K562 (cell line): ENCODE results near the gene PPP1CB. TPM values are rescaled to one million over a fixed set of nuclear protein-coding genes. Genes with fewer than 3 reads are reported as not detected.

ENCODE experiments used
- FIP1L1 ChIP-seq: fragments of 200-400 bp; formaldehyde crosslinking; IDR thresholded peaks from 2 replicates; pipeline ENCODE4 v1.6.1; 2018; ENCODE audit warnings: mild to moderate bottlenecking, low read depth, low read length; ENCODE audit not compliant: poor library complexity, severe bottlenecking
- MAZ ChIP-seq, 2 experiments: fragments of 450-650 bp in 1 of 2; sonication (generic) in 1 of 2; formaldehyde crosslinking; IDR thresholded peaks in 1 of 2; conservative IDR thresholded peaks in 1 of 2; 2 replicates each; pipeline versions ENCODE4 v1.4.0 to v1.5.0; 2020; ENCODE audit warnings: mild to moderate bottlenecking in 1 of 2, missing genetic modification reagents in 1 of 2
- NR2C2 ChIP-seq, 2 experiments: fragments of 200-800 bp in 1 of 2; sonication (Bioruptor generic) in 1 of 2; sonication (generic) in 1 of 2; formaldehyde crosslinking in 1 of 2; IDR thresholded peaks; 2 replicates each; pipeline versions ENCODE4 v1.6.1 to v1.8.0; 2016 to 2022; ENCODE audit warnings: mild to moderate bottlenecking in 1 of 2, missing compliant biosample characterization in 1 of 2, missing genetic modification characterization in 1 of 2, missing genetic modification reagents in 1 of 2
- RNF2 ChIP-seq: sonication (generic); IDR thresholded peaks from 2 replicates; pipeline ENCODE4 v1.6.1; 2016
- TAF9B ChIP-seq: fragments of 450-650 bp; IDR thresholded peaks from 2 replicates; pipeline ENCODE4 v1.6.1; 2018; ENCODE audit warnings: mild to moderate bottlenecking; ENCODE audit not compliant: partially characterized antibody
- XRCC3 ChIP-seq: fragments of 450-650 bp; IDR thresholded peaks from 2 replicates; pipeline ENCODE4 v1.6.1; 2017; ENCODE audit warnings: mild to moderate bottlenecking, moderate library complexity
- ZNF143 ChIP-seq: sonication (generic); formaldehyde crosslinking; IDR thresholded peaks from 2 replicates; pipeline ENCODE4 v1.9.0; 2022; ENCODE audit warnings: mild to moderate bottlenecking, missing genetic modification reagents
- ZNF224 ChIP-seq: sonication (generic); formaldehyde crosslinking; IDR thresholded peaks from 2 replicates; pipeline ENCODE4 v1.8.0; 2022; ENCODE audit warnings: mild to moderate bottlenecking, missing genetic modification reagents
- ZNF316 ChIP-seq: fragments of 450-650 bp; IDR thresholded peaks from 2 replicates; pipeline ENCODE4 v1.6.1; 2016
- polyA plus RNA-seq, 8 experiments: library from polyadenylated mRNA; depleted of rRNA in 4 of 8; stranded (reverse) in 5 of 8; unstranded in 3 of 8; fragments of >200 nt; fragmentation: Nextera tagmentation in 2 of 8; fragmentation: Illumina TruSeq in 1 of 8; extraction: Ambion mirVana in 2 of 8; extraction: Trizol in 1 of 8; gene quantifications; 2 replicates each; pipeline versions ENCODE4 v1.2.1 to v1.2.3, GENCODE V29; 2011 to 2014; ENCODE audit warnings: inconsistent platforms in 1 of 8, missing spikeins in 1 of 8
- total RNA-seq, 7 experiments: library from RNA; depleted of rRNA in 6 of 7; stranded (reverse); fragments of >200 nt in 6 of 7; fragmentation: Illumina TruSeq in 2 of 7; extraction: Trizol in 2 of 7; gene quantifications; 2 replicates each; pipeline versions ENCODE4 v1.2.1 to v1.2.3, GENCODE V29; 2011 to 2021; ENCODE audit warnings: low replicate concordance in 1 of 7
- TF ChIP-seq, protein P1 (sequence below): fragments of 450-650 bp; IDR thresholded peaks from 2 replicates; pipeline ENCODE4 v1.6.1; 2016; ENCODE audit warnings: mild to moderate bottlenecking, moderate library complexity
- TF ChIP-seq, protein P2 (sequence below): fragments of 250-450 bp; sonication (Bioruptor Pico); IDR thresholded peaks from 2 replicates; pipeline ENCODE4 v1.8.0; 2022; ENCODE audit warnings: inconsistent platforms
- TF ChIP-seq, protein P3 (sequence below): fragments of 450-650 bp; IDR thresholded peaks from 2 replicates; pipeline ENCODE4 v1.6.1; 2016; ENCODE audit warnings: borderline replicate concordance

Gene PPP1CB
- total and polyA plus RNA-seq, 9 of the 15 experiments (the other 6 are each of a cell fraction or from before 2014, with no cell fraction given), result 25.6 to 118 (median 58.9) TPM

DNA sequence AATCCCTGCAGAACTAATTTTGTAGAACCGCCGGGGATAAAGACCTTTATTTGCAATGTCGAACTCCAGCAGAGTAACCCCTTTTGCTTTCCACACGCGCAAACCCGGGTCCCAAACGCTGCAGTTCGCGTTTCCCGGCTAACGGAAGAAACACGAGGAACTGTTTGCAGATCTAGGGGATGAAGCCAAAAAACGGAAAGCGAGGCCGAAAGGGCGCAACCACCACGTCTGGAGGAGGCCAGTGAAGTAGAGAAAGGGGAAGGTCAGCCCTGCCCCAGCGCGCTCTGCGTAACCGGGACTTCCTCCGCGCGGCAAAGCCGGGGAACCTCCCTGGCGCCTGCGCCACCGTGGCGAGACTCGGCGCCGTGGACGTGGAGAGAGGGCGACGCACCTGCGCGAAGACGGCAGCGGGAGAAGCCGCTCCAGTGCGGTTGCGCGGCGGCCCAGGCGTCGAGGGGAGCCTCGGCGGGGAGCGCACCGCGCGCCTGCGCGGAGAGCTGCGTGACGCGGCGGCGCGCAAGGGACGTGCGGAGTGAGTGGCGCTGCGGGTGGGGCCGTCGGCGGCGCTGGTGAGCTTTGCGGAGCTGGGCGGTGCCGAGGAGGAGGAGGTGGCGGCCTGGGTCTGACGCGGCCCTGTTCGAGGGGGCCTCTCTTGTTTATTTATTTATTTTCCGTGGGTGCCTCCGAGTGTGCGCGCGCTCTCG lies at the start of gene PPP1CB (continued):
- TF ChIP-seq, protein P1, sequence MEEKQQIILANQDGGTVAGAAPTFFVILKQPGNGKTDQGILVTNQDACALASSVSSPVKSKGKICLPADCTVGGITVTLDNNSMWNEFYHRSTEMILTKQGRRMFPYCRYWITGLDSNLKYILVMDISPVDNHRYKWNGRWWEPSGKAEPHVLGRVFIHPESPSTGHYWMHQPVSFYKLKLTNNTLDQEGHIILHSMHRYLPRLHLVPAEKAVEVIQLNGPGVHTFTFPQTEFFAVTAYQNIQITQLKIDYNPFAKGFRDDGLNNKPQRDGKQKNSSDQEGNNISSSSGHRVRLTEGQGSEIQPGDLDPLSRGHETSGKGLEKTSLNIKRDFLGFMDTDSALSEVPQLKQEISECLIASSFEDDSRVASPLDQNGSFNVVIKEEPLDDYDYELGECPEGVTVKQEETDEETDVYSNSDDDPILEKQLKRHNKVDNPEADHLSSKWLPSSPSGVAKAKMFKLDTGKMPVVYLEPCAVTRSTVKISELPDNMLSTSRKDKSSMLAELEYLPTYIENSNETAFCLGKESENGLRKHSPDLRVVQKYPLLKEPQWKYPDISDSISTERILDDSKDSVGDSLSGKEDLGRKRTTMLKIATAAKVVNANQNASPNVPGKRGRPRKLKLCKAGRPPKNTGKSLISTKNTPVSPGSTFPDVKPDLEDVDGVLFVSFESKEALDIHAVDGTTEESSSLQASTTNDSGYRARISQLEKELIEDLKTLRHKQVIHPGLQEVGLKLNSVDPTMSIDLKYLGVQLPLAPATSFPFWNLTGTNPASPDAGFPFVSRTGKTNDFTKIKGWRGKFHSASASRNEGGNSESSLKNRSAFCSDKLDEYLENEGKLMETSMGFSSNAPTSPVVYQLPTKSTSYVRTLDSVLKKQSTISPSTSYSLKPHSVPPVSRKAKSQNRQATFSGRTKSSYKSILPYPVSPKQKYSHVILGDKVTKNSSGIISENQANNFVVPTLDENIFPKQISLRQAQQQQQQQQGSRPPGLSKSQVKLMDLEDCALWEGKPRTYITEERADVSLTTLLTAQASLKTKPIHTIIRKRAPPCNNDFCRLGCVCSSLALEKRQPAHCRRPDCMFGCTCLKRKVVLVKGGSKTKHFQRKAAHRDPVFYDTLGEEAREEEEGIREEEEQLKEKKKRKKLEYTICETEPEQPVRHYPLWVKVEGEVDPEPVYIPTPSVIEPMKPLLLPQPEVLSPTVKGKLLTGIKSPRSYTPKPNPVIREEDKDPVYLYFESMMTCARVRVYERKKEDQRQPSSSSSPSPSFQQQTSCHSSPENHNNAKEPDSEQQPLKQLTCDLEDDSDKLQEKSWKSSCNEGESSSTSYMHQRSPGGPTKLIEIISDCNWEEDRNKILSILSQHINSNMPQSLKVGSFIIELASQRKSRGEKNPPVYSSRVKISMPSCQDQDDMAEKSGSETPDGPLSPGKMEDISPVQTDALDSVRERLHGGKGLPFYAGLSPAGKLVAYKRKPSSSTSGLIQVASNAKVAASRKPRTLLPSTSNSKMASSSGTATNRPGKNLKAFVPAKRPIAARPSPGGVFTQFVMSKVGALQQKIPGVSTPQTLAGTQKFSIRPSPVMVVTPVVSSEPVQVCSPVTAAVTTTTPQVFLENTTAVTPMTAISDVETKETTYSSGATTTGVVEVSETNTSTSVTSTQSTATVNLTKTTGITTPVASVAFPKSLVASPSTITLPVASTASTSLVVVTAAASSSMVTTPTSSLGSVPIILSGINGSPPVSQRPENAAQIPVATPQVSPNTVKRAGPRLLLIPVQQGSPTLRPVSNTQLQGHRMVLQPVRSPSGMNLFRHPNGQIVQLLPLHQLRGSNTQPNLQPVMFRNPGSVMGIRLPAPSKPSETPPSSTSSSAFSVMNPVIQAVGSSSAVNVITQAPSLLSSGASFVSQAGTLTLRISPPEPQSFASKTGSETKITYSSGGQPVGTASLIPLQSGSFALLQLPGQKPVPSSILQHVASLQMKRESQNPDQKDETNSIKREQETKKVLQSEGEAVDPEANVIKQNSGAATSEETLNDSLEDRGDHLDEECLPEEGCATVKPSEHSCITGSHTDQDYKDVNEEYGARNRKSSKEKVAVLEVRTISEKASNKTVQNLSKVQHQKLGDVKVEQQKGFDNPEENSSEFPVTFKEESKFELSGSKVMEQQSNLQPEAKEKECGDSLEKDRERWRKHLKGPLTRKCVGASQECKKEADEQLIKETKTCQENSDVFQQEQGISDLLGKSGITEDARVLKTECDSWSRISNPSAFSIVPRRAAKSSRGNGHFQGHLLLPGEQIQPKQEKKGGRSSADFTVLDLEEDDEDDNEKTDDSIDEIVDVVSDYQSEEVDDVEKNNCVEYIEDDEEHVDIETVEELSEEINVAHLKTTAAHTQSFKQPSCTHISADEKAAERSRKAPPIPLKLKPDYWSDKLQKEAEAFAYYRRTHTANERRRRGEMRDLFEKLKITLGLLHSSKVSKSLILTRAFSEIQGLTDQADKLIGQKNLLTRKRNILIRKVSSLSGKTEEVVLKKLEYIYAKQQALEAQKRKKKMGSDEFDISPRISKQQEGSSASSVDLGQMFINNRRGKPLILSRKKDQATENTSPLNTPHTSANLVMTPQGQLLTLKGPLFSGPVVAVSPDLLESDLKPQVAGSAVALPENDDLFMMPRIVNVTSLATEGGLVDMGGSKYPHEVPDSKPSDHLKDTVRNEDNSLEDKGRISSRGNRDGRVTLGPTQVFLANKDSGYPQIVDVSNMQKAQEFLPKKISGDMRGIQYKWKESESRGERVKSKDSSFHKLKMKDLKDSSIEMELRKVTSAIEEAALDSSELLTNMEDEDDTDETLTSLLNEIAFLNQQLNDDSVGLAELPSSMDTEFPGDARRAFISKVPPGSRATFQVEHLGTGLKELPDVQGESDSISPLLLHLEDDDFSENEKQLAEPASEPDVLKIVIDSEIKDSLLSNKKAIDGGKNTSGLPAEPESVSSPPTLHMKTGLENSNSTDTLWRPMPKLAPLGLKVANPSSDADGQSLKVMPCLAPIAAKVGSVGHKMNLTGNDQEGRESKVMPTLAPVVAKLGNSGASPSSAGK, result peak; percentile 60
- TF ChIP-seq RNF2 (peak; percentile 49; the same call in 1 of the 2 replicates), ZNF224 (CRISPR knock-in tag) (no peak), ZNF316 (no peak), TAF9B (peak; percentile 68), FIP1L1 (peak; percentile 58), ZNF143 (CRISPR knock-in tag) (no peak), XRCC3 (no peak), MAZ (CRISPR knock-in tag; conservative IDR thresholded peaks at IDR 0.05 in 1 of 2, IDR thresholded peaks at IDR 0.05 in 1 of 2) (peak in 1 of 2 experiments; percentile 85; a peak in 2 of 4 replicates), NR2C2 (CRISPR knock-in tag; IDR thresholded peaks at IDR 0.05) (no peak), NR2C2 (tag; IDR thresholded peaks at IDR 0.05) (peak; percentile 48; the same call in 1 of the 2 replicates)
- TF ChIP-seq, protein P2, sequence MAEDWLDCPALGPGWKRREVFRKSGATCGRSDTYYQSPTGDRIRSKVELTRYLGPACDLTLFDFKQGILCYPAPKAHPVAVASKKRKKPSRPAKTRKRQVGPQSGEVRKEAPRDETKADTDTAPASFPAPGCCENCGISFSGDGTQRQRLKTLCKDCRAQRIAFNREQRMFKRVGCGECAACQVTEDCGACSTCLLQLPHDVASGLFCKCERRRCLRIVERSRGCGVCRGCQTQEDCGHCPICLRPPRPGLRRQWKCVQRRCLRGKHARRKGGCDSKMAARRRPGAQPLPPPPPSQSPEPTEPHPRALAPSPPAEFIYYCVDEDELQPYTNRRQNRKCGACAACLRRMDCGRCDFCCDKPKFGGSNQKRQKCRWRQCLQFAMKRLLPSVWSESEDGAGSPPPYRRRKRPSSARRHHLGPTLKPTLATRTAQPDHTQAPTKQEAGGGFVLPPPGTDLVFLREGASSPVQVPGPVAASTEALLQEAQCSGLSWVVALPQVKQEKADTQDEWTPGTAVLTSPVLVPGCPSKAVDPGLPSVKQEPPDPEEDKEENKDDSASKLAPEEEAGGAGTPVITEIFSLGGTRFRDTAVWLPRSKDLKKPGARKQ (CRISPR knock-in tag), result no peak
- TF ChIP-seq, protein P3, sequence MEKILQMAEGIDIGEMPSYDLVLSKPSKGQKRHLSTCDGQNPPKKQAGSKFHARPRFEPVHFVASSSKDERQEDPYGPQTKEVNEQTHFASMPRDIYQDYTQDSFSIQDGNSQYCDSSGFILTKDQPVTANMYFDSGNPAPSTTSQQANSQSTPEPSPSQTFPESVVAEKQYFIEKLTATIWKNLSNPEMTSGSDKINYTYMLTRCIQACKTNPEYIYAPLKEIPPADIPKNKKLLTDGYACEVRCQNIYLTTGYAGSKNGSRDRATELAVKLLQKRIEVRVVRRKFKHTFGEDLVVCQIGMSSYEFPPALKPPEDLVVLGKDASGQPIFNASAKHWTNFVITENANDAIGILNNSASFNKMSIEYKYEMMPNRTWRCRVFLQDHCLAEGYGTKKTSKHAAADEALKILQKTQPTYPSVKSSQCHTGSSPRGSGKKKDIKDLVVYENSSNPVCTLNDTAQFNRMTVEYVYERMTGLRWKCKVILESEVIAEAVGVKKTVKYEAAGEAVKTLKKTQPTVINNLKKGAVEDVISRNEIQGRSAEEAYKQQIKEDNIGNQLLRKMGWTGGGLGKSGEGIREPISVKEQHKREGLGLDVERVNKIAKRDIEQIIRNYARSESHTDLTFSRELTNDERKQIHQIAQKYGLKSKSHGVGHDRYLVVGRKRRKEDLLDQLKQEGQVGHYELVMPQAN, result peak; percentile 61; the same call in 1 of the 2 replicates
